SK-N-SH (cell line): ENCODE measurements around the gene RAPGEF2.

Source experiments
- CHD2 ChIP-seq: fragments of 150-350 bp; IDR thresholded peaks from 2 replicates; pipeline ENCODE4 v1.6.1; 2018; ENCODE audit warnings: low read length; ENCODE audit not compliant: partially characterized antibody
- FOXJ3 ChIP-seq: sonication (generic); formaldehyde crosslinking; IDR thresholded peaks from 2 replicates; pipeline ENCODE4 v1.5.1; 2020; ENCODE audit warnings: mild to moderate bottlenecking, missing genetic modification reagents
- JUND ChIP-seq: IDR thresholded peaks from 2 replicates; pipeline ENCODE4 v1.4.0; 2012
- MAX ChIP-seq: IDR thresholded peaks from 2 replicates; pipeline ENCODE4 v1.4.0; 2012; ENCODE audit warnings: low read depth
- MXI1 ChIP-seq: IDR thresholded peaks from 2 replicates; pipeline ENCODE4 v1.6.1; 2012; ENCODE audit warnings: mild to moderate bottlenecking, low read depth, low read length, improper control_type of control experiment
- POLR2AphosphoS5 ChIP-seq: IDR thresholded peaks from 2 replicates; pipeline ENCODE4 v1.6.1; 2012; ENCODE audit warnings: low read depth, low read length
- RFX5 ChIP-seq: IDR thresholded peaks from 2 replicates; pipeline ENCODE4 v1.6.1; 2012; ENCODE audit warnings: mild to moderate bottlenecking, improper control_type of control experiment, low read length
- SIN3A ChIP-seq: IDR thresholded peaks from 2 replicates; pipeline ENCODE4 v1.6.1; 2012; ENCODE audit warnings: low read depth, mild to moderate bottlenecking, low read length, moderate library complexity, borderline replicate concordance
- USF2 ChIP-seq: fragments of 150-350 bp; IDR thresholded peaks from 2 replicates; pipeline ENCODE4 v1.6.1; 2017; ENCODE audit warnings: antibody characterized with exemption, low read length, low read depth, borderline replicate concordance
- TF ChIP-seq, protein P1 (sequence below): fragments of 200-600 bp; sonication (generic); IDR thresholded peaks from 2 replicates; pipeline ENCODE4 v1.6.1; 2017; ENCODE audit warnings: antibody characterized with exemption, mild to moderate bottlenecking, moderate library complexity

- no peak for TF ChIP-seq MXI1
- TF ChIP-seq, protein P1, sequence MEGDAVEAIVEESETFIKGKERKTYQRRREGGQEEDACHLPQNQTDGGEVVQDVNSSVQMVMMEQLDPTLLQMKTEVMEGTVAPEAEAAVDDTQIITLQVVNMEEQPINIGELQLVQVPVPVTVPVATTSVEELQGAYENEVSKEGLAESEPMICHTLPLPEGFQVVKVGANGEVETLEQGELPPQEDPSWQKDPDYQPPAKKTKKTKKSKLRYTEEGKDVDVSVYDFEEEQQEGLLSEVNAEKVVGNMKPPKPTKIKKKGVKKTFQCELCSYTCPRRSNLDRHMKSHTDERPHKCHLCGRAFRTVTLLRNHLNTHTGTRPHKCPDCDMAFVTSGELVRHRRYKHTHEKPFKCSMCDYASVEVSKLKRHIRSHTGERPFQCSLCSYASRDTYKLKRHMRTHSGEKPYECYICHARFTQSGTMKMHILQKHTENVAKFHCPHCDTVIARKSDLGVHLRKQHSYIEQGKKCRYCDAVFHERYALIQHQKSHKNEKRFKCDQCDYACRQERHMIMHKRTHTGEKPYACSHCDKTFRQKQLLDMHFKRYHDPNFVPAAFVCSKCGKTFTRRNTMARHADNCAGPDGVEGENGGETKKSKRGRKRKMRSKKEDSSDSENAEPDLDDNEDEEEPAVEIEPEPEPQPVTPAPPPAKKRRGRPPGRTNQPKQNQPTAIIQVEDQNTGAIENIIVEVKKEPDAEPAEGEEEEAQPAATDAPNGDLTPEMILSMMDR = no peak
- no peak for TF ChIP-seq SIN3A
- TF ChIP-seq JUND = no peak
- TF ChIP-seq RFX5 = no peak
- TF ChIP-seq FOXJ3 (CRISPR knock-in tag) = no peak
- no peak for TF ChIP-seq MAX
- TF ChIP-seq CHD2 = no peak
- no peak for TF ChIP-seq POLR2AphosphoS5
- TF ChIP-seq USF2 = no peak
Measured at GRCh38 chr4:159289682-159290081, 186.8 kb downstream of the RAPGEF2 start.
